NCI-H2227 (cell line): ENCODE results near the gene GNB1L.

Experiments
- DNase-seq: peaks from one replicate; lab custom pipeline; 2025; ENCODE audit not compliant: unreplicated experiment; lab: John Stamatoyannopoulos, UW

GNB1L gene

GRCh38 chr22:19854778-19855503, at the start of gene GNB1L, which contains the start of gene RTL10:
TSS of gene GNB1L (minus strand) at chr22:19854874. CDS start at chr22:19821355, 33,519 bp downstream.
TSS of gene RTL10 (minus strand) at chr22:19854874. CDS start at chr22:19852261, 2,613 bp downstream.
- peak; percentile 99 for DNase-seq

GRCh38 chr22:19904174-19904856, 49.6 kb upstream of the GNB1L start:
- no peak for DNase-seq

- DNase-seq, result no peak
Observed at GRCh38 chr22:19903513-19903912, 48.8 kb upstream of the GNB1L start.

- DNase-seq, result peak; percentile 32
Observed at GRCh38 chr22:19903031-19903430, 48.4 kb upstream of the GNB1L start.

- DNase-seq, result peak; percentile 37
Observed at GRCh38 chr22:19902245-19902715, 47.6 kb upstream of the GNB1L start.

GRCh38 chr22:19901577-19902244, 47.0 kb upstream of the GNB1L start:
- no peak for DNase-seq

- no peak for DNase-seq
Observed at GRCh38 chr22:19900707-19901436, 46.2 kb upstream of the GNB1L start.

- DNase-seq, result no peak
Observed at GRCh38 chr22:19898831-19899567, 44.3 kb upstream of the GNB1L start.

- no peak for DNase-seq
Observed at GRCh38 chr22:19898145-19898544, 43.5 kb upstream of the GNB1L start.

GRCh38 chr22:19897726-19898125, 43.1 kb upstream of the GNB1L start:
- no peak for DNase-seq

- DNase-seq, result no peak
Observed at GRCh38 chr22:19896665-19897355, 42.1 kb upstream of the GNB1L start.

GRCh38 chr22:19895160-19895849, 40.6 kb upstream of the GNB1L start:
- DNase-seq, result no peak

- no peak for DNase-seq
Observed at GRCh38 chr22:19893363-19893762, 38.7 kb upstream of the GNB1L start.

- DNase-seq, result no peak
Observed at GRCh38 chr22:19892925-19893324, 38.3 kb upstream of the GNB1L start.

GRCh38 chr22:19892257-19892879, 37.7 kb upstream of the GNB1L start:
- DNase-seq, result peak; percentile 85

GRCh38 chr22:19891317-19892256, 36.9 kb upstream of the GNB1L start:
- DNase-seq, result peak; percentile 79

GRCh38 chr22:19890502-19891316, 36.0 kb upstream of the GNB1L start:
- no peak for DNase-seq
